HG02938 (cell line): Measurements from ENCODE around the gene ATXN2.
"Not testable (repeated sequence)": the region's sequence is repeated elsewhere in the genome, so short reads cannot be mapped to it uniquely, and the experiment has no call there.

Experiments used
- ATAC-seq: cut with Tn5 transposase; IDR thresholded peaks from one replicate; pipeline ENCODE4 v1.9.1; 2021; ENCODE audit warnings: mild to moderate bottlenecking, moderate library complexity; ENCODE audit not compliant: unreplicated experiment

Gene ATXN2

GRCh38 chr12:111573476-111573875 lies 25.6 kb downstream of the ATXN2 start:
- no peak for ATAC-seq

GRCh38 chr12:111570084-111570961 lies 28.8 kb downstream of the ATXN2 start:
- ATAC-seq, result no peak

- ATAC-seq, result no peak
Observed at GRCh38 chr12:111569363-111570083, 29.6 kb downstream of the ATXN2 start.

- ATAC-seq, result not testable (repeated sequence)
Observed at GRCh38 chr12:111560844-111561243, 38.3 kb downstream of the ATXN2 start.

DNA sequence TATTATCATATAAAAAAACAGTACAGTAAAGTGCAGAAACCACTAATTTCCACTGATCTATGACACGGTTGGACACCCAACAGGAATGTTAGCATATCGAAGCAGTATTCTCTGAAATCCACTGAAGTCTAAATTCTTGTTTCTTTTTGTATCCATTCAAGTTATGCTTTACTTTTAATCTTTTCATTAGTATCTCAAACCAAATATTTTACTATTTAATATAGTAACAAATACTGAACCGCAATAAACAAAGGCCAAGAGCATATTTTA lies 41.1 kb downstream of the ATXN2 start:
- ATAC-seq, result no peak

GRCh38 chr12:111557271-111558106 lies 41.6 kb downstream of the ATXN2 start:
- no peak for ATAC-seq

- no peak for ATAC-seq
Observed at GRCh38 chr12:111556676-111557075, 42.4 kb downstream of the ATXN2 start.

- ATAC-seq, result not testable (repeated sequence)
Observed at GRCh38 chr12:111555313-111555712, 43.8 kb downstream of the ATXN2 start.

DNA sequence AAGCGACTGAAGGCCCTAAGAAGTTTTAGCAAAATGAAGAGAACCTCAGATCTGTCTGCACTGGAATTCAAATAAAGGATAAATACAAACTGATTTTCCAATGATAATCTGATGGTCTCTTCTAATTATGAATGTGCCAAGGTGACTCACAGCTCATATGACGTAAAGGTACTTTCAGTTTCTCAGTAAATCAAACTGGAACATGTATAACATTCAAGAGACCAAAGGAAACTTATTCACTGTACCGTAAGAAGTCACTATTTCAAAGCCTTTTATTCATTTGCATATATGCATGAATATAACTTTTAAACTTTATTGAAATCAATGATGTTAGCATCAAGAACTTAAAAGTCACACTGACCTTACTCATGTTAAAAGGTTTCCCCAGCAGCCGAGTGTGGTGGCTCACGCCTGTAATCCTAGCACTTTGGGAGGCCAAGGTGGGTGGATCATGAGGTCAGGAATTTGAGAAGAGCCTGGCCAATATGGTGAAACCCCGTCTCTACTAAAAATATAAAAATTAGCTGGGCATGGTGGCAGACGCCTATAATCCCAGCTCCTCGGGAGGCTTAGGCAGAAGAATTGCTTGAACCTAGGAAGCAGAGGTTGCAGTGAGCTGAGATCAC lies 52.2 kb downstream of the ATXN2 start:
- no peak for ATAC-seq

DNA sequence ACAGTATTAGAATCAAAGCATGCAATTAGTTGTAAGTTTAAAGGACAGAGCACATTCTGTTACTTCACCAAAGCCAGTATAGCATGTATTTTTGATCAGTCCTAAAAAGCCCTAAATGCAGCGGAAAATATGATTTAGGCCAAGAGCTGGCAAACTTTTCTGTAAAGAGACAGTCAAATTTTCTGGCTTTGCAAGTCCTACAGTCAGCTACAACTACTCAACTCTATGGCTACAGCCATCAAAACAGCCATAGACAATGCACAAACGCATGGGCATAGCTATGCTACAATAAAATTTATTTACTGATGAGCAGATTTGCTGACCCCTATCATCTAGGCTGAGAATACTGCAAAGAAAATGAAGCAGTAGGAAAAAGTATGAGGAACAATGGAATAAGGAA lies 52.9 kb downstream of the ATXN2 start:
- ATAC-seq, result no peak

DNA sequence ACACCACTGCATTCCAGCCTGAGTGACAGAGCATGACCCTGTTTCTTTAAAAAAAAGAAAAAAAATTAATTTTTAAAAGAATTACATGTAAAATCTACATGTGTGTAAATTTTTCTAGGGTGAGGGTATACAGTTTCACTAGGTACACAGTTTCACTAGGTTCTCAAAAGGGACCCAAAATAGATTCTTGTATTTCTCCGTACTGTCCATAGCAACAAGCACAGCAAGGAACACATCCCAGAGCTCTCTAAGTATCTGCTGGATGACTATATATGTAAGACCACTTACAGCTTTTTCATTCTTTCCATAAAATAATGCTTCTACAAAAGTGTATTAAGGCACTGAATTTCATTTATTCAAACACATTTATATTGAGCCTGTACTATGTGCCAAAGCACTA lies 55.1 kb downstream of the ATXN2 start:
- ATAC-seq, result no peak

- no peak for ATAC-seq
Observed at GRCh38 chr12:111532751-111533150, 66.4 kb downstream of the ATXN2 start.

DNA sequence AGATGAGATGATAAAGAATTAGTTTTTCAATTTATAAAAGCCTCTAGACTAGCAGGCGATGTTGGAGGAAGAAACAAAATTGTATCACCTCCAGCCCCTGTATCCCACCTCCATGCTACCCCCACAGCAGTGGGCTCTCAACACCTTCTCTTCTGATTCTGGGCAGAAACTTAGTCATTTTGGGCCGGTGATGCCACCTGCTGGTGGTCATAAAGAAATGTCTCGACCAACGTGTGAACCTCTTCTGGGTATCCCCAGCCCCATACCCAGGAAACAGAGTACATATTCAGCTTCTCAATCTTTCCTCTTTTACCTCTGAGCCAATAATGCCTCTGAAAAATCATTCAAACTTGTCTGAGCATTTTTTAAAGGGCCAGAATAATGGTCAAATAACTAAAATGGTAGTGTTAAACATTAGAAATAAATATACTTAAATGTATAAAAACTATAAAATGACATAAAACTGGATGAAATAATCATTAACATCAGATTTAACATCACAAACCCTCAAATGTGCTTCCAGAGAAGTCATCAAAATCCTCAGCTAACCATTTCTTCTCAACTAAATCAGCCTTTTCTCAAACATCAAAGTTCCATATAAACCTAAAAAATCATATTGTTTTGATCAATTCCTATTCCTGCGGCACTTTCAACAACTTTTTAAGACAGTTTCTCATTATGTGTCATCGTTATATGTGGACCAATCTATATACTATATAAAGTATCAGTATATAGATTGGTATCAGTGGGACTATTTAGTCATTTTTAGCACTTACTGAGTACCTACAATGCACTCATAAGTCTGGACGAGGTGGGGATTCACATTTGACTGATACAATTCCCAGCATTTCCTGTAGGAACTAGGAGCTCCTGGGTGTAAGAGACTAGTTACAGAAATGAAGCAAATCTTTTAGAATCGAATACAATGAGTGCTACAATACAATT lies 69.4 kb downstream of the ATXN2 start:
- ATAC-seq, result no peak

DNA sequence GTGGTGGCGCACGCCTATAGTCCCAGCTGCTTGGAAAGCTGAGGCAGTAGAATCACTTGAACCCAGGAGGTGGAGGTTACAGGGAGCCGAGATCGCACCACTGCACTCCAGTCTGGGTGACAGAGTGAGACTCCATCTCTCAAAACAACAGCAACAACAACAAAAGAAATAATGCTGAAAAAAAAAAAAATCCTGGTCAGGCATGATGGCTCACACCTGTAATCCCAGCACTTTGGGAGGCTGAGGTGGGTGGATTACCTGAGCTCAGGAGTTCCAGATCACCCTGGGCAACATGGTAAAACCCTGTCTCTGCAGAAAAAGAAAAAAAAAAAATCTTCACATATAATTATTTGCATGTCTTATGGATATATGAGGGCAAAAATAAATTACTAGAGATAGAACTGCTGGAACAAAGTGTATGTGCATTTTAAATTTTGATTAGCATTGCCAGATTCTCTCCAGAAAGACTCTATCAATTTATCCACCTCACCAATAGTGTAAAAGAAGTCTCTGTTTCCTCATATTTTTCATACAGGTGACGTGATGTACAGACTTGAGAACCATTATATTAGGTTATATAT lies 75.4 kb downstream of the ATXN2 start:
- ATAC-seq, result no peak

- ATAC-seq, result no peak
Observed at GRCh38 chr12:111521801-111522200, 77.3 kb downstream of the ATXN2 start.

DNA sequence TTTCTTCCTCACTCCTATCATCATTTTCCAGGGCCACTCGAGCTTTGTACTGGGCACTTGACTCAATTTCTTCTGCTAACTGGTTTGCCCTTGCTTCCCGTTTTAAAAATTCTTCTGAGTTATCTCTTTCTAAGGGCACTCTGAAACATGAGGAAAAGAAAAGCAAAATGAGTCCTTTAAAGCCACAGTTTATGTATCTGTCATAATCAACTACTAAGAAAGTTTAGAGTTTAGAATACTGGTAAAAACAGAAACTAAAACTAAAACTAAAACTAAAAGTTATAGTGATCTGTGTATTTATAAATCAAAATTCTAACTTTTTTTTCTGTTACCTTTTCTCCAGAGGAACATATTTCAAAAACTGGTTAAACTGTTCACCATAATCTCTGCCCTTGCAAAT lies 79.2 kb downstream of the ATXN2 start:
- no peak for ATAC-seq

GRCh38 chr12:111519083-111519482 lies 80.0 kb downstream of the ATXN2 start:
- no peak for ATAC-seq

DNA sequence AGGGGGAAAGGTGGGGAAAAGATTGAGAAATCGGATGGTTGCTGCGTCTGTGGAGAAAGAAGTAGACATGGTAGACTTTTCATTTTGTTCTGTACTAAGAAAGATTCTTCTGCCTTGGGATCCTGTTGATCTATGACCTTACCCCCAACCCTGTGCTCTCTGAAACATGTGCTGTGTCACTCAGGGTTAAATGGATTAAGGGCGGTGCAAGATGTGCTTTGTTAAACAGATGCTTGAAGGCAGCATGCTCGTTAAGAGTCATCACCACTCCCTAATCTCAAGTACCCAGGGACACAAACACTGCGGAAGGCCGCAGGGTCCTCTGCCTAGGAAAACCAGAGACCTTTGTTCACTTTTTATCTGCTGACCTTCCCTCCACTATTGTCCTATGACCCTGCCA lies 91.4 kb downstream of the ATXN2 start:
- not testable (repeated sequence) for ATAC-seq

GRCh38 chr12:111507258-111507657 lies 91.9 kb downstream of the ATXN2 start:
- ATAC-seq, result not testable (repeated sequence)

DNA sequence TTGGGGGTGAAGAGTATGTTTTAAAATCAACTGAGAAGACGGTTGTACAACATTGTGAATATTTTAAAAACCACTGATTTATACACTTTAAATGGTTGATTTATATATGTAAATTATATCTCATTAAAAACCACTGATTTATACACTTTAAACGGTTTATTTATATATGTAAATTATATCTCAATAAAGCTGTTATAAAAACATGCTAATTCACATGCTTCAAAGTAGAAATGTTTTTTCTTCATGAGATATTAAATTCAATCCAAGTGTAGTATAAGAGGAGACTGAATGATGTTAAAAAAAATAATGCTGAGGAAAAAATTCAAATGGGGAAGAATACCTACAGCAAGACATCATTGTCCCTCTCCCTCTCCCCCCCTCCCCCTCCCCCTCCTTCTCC lies 92.9 kb downstream of the ATXN2 start:
- no peak for ATAC-seq
